HCT116 (cell line): ENCODE results near the gene HRNR. TPM values are rescaled to one million over a fixed set of nuclear protein-coding genes. Genes with fewer than 3 reads are reported as not detected.
A peak's percentile ranks its signal among the peaks of the same experiment; 100 is the strongest.

Experiments
- ATAC-seq: fragments of 200-7000 bp; cut with Tn5 transposase; 2 replicates; pipeline ENCODE4 v1.9.1; 2020; ENCODE audit warnings: mild to moderate bottlenecking, moderate library complexity
- BruUV-seq: library from RNA; stranded (reverse); fragments of 400-500 nt; replicated peaks from 2 replicates; lab custom pipeline; 2021; lab: Mats Ljungman, UMichigan
- CTCF ChIA-PET: fragments of 300-600 bp; sonication (Branson Sonifier 250); formaldehyde crosslinking; loops from one replicate; lab custom pipeline; 2021; ENCODE audit warnings: antibody characterized with exemption; lab: Charles Lee
- POLR2A ChIA-PET: fragments of 300-600, 350-600 bp; sonication (Branson Sonifier 250); formaldehyde crosslinking; loops from one replicate; lab custom pipeline; 2021; ENCODE audit warnings: antibody characterized with exemption; lab: Charles Lee
- RAD21 ChIA-PET, 2 experiments: fragments of 300-600 bp; sonication (Branson Sonifier 250); formaldehyde crosslinking; loops; one replicate each; lab custom pipeline; 2023; ENCODE audit warnings: low total read pairs in 2 of 2; ENCODE audit not compliant: uncharacterized antibody in 2 of 2, unreplicated experiment in 2 of 2, low non-redundant PET in 1 of 2; lab: Charles Lee
- DNase-seq: peaks from one replicate; pipeline ENCODE4 v3.0.0-alpha.2; 2010; ENCODE audit warnings: low read depth, low spot score
- H2AFZ ChIP-seq: fragments of 200-600 bp; shearing (Covaris generic), sonication (generic); 2 replicates; pipeline ENCODE4 v1.6.1; 2017; ENCODE audit warnings: low read depth, mixed run types, mixed read lengths, antibody characterized with exemption, low read length; ENCODE audit not compliant: poor library complexity, severe bottlenecking
- H3K27ac ChIP-seq: 2 replicates; pipeline ENCODE4 v1.5.1; 2012; ENCODE audit warnings: low read depth, low read length
- H3K27me3 ChIP-seq: fragments of 200-600 bp; sonication (generic); 2 replicates; pipeline ENCODE4 v1.6.1; 2016; ENCODE audit warnings: mixed run types, low read length, mixed read lengths; ENCODE audit not compliant: insufficient read depth
- H3K36me3 ChIP-seq, 2 experiments: fragments of 200-500 bp in 1 of 2; fragments of 200-600 bp in 1 of 2; sonication (Bioruptor generic) in 1 of 2; sonication (generic) in 1 of 2; 2 replicates each; pipeline versions ENCODE4 v1.5.1 to v1.6.1; 2014 to 2016; ENCODE audit warnings: low read length in 2 of 2, inconsistent platforms in 1 of 2, mixed read lengths in 1 of 2, mixed run types in 1 of 2; ENCODE audit not compliant: insufficient read depth in 2 of 2, control insufficient read depth in 1 of 2
- H3K4me1 ChIP-seq, 2 experiments: fragments of 200-600 bp in 1 of 2; sonication (generic) in 1 of 2; 2 replicates each; pipeline versions ENCODE4 v1.5.1 to v1.6.1; 2012 to 2017; ENCODE audit warnings: low read length in 2 of 2, inconsistent platforms in 1 of 2, mild to moderate bottlenecking in 1 of 2, mixed read lengths in 1 of 2, mixed run types in 1 of 2, moderate library complexity in 1 of 2; ENCODE audit not compliant: insufficient read depth in 2 of 2, control insufficient read depth in 1 of 2
- H3K4me2 ChIP-seq: fragments of 200-600 bp; sonication (generic); 2 replicates; pipeline ENCODE4 v1.6.1; 2017; ENCODE audit warnings: mixed run types, low read length, mixed read lengths
- H3K4me3 ChIP-seq, 2 experiments: fragments of 200-600 bp in 1 of 2; sonication (generic) in 1 of 2; replicated peaks in 1 of 2; 2 replicates each; pipeline ENCODE4 v1.5.1; 2011 to 2016; ENCODE audit warnings: low read length in 2 of 2, control low read depth in 1 of 2, low read depth in 1 of 2, mild to moderate bottlenecking in 1 of 2, mixed read lengths in 1 of 2, mixed run types in 1 of 2
- H3K79me2 ChIP-seq: fragments of 200-600 bp; sonication (generic); 2 replicates; pipeline ENCODE4 v1.6.1; 2017; ENCODE audit warnings: mild to moderate bottlenecking, mixed run types, low read length, moderate library complexity, mixed read lengths; ENCODE audit not compliant: insufficient read depth
- H3K9ac ChIP-seq: fragments of 200-600 bp; sonication (generic); 2 replicates; pipeline ENCODE4 v1.6.1; 2016; ENCODE audit warnings: low read length, mixed read lengths
- H3K9me2 ChIP-seq: fragments of 200-600 bp; sonication (generic), shearing (Covaris generic); 2 replicates; pipeline ENCODE4 v1.6.1; 2017; ENCODE audit warnings: mixed run types, mild to moderate bottlenecking, moderate library complexity; ENCODE audit not compliant: insufficient read depth
- H3K9me3 ChIP-seq, 2 experiments: fragments of 200-500 bp in 1 of 2; fragments of 200-600 bp in 1 of 2; sonication (Bioruptor generic) in 1 of 2; sonication (generic) in 1 of 2; 2 replicates each; pipeline ENCODE4 v1.6.1; 2014 to 2017; ENCODE audit warnings: low read length in 2 of 2, mixed read lengths in 2 of 2, inconsistent platforms in 1 of 2, low read depth in 1 of 2, mild to moderate bottlenecking in 1 of 2, mixed run types in 1 of 2, moderate library complexity in 1 of 2; ENCODE audit not compliant: control insufficient read depth in 1 of 2, insufficient read depth in 1 of 2
- H4K20me1 ChIP-seq: fragments of 200-600 bp; sonication (generic), shearing (Covaris generic); 2 replicates; pipeline ENCODE4 v1.6.1; 2017; ENCODE audit warnings: mixed run types, mild to moderate bottlenecking, moderate library complexity; ENCODE audit not compliant: insufficient read depth
- CTCF ChIP-seq, 3 experiments: fragments of 200-600 bp in 1 of 3; sonication (generic) in 1 of 3; IDR thresholded peaks in 2 of 3; conservative IDR thresholded peaks in 1 of 3; 2 replicates each; pipeline ENCODE4 v1.5.1; 2012 to 2017; ENCODE audit warnings: low read depth in 2 of 3, low read length in 2 of 3, antibody characterized with exemption in 1 of 3, borderline replicate concordance in 1 of 3, control low read depth in 1 of 3, mild to moderate bottlenecking in 1 of 3, mixed read lengths in 1 of 3, mixed run types in 1 of 3, moderate library complexity in 1 of 3; ENCODE audit not compliant: insufficient read depth in 1 of 3
- POLR2A ChIP-seq: IDR thresholded peaks from 2 replicates; pipeline ENCODE4 v1.7.0; 2011; ENCODE audit warnings: borderline replicate concordance; ENCODE audit not compliant: insufficient read depth, insufficient read length; ENCODE audit errors: extremely low read depth
- RAD21 ChIP-seq: IDR thresholded peaks from 2 replicates; pipeline ENCODE4 v1.6.1; 2012; ENCODE audit warnings: low read depth, mild to moderate bottlenecking
- REST ChIP-seq: IDR thresholded peaks from 2 replicates; pipeline ENCODE4 v1.6.1; 2012; ENCODE audit warnings: low read depth
- SP1 ChIP-seq: IDR thresholded peaks from 2 replicates; pipeline ENCODE4 v1.6.1; 2012; ENCODE audit warnings: low read depth
- intact Hi-C: fragments of 100-400 bp; cut with micrococcal nuclease; formaldehyde crosslinking; loops from 2 replicates; pipeline ENCODE4 v1.10.0; 2022
- total RNA-seq: library from RNA; stranded (reverse); gene quantifications from one replicate; pipeline ENCODE4 v1.2.1, GENCODE V29; 2021; ENCODE audit not compliant: unreplicated experiment

The HRNR gene
- total RNA-seq, 1 experiment from 2014 or later, result not detected

DNA sequence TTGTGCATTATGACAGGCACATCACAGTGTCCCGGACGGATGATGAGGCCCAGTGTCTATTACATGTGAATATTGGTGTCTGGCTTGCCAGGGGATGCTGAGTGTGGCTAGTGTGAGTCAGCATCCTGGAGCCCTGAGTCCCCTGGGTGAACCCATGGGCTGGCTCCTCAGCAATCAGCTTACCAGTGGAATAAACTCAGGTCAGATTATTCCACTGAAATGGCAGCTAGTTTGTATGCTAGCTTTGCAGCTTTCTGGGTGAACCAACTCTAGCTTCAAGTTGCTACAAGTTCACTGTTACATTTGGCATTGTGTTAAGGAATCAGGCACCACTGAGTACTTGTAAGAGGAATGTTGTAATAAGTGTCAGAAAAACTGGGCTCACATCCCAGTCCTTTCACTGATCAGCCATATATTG, 41.0 kb downstream of the HRNR start:
- intact Hi-C loops, result no loop called here
- no peak for DNase-seq
- TF ChIP-seq SP1 (0 out of 2 replicates have a peak, but pooled peaks have one; percentile 19), REST (no peak)
- peak; percentile 57; the same call in 1 of the 2 replicates for ATAC-seq
- Histone ChIP-seq H3K9me2 (no peaks in the 10 kb centered on the region), H3K4me2 (peak overlapping the region; percentile 58), H2AFZ (no peak overlapping the region), H3K27me3 (no peaks in the 10 kb centered on the region), H3K9me3 (no peaks in the 10 kb centered on the region), H4K20me1 (no peaks in the 10 kb centered on the region), H3K27ac (no peak overlapping the region), H3K9ac (no peak overlapping the region), H3K4me3 (no peak overlapping the region), H3K4me1 (peaks cover 0 to 12% of the 10 kb centered on the region in 2 experiments; a peak in 2 of 4 replicates), H3K79me2 (no peaks in the 10 kb centered on the region), H3K36me3 (no peaks in the 10 kb centered on the region)
- BruUV-seq, result no TSS peak
- RAD21 ChIA-PET, result interaction anchor here in 1 of 2 experiments (0.9 kb wide), 1 partner anchor 130 kb away, joined by 3 read pairs; no protein-coding TSS in a partner anchor
- POLR2A ChIA-PET, result no interaction called here
- CTCF ChIA-PET, result interaction anchor here (1.0 to 9.6 kb wide), 13 partner anchors 10 to 276 kb away, joined by 3 to 143 read pairs (median 5); no protein-coding TSS in a partner anchor

DNA sequence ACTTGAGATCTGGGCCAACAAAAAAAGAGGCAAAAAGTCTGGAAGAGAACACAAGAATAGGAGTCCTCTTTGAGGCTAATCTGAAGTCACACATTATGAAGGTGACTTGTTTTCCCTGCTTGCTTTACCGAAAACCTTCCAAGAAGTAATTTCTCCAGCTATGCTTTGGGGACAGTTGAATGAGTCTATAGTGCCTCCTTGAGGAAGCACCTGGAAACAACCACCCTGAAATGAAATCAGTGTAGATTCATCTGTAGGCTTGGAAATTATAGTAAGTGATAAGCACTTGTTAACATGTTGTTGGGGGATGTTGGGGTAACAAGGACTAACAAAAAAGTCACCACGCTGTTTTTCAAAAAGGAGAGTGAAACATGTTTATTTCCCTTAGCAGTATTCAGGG, 41.6 kb downstream of the HRNR start:
- Histone ChIP-seq H3K9me2 (no peaks in the 10 kb centered on the region), H3K4me2 (peak overlapping the region; percentile 58), H3K79me2 (no peaks in the 10 kb centered on the region), H4K20me1 (no peaks in the 10 kb centered on the region), H3K27me3 (no peaks in the 10 kb centered on the region), H3K36me3 (no peaks in the 10 kb centered on the region), H3K9ac (no peak overlapping the region), H3K9me3 (no peaks in the 10 kb centered on the region), H3K27ac (no peak overlapping the region), H3K4me1 (peaks cover 0 to 12% of the 10 kb centered on the region in 2 experiments; a peak in 2 of 4 replicates), H2AFZ (no peak overlapping the region), H3K4me3 (no peak overlapping the region)
- CTCF ChIA-PET, result interaction anchor here (0.6 to 9.6 kb wide), 17 partner anchors 9 to 276 kb away, joined by 3 to 143 read pairs (median 4); no protein-coding TSS in a partner anchor
- DNase-seq, result no peak
- POLR2A ChIA-PET, result no interaction called here
- no TSS peak for BruUV-seq
- RAD21 ChIA-PET, result interaction anchor here in 1 of 2 experiments (0.9 kb wide), 1 partner anchor 129 kb away, joined by 3 read pairs; no protein-coding TSS in a partner anchor
- intact Hi-C loops, result no loop called here
- peak; percentile 57; the same call in 1 of the 2 replicates for ATAC-seq
- TF ChIP-seq SP1, result peak; percentile 2; the same call in 1 of the 2 replicates
- TF ChIP-seq RAD21, result peak; percentile 87
- peak; percentile 74 to 84 (median 79) for TF ChIP-seq CTCF (IDR thresholded peaks at IDR 0.05 in 2 of 3, conservative IDR thresholded peaks at IDR 0.05 in 1 of 3; ENCODE audit: borderline replicate concordance in 1 of 3, insufficient read depth in 1 of 3, low read depth in 2 of 3, low read length in 2 of 3)
- TF ChIP-seq POLR2A, result no peak
